Cardiac septum (tissue), 1 donor: ENCODE results near the gene NPM3. TPM values are rescaled to one million over a fixed set of nuclear protein-coding genes. Genes with fewer than 3 reads are reported as not detected.

Experiments
- DNase-seq: peaks from one replicate; pipeline ENCODE4 v3.0.0-alpha.2; 2020; ENCODE audit warnings: low spot score
- intact Hi-C: fragments of 100-400 bp; cut with DNase I; formaldehyde crosslinking; loops from one replicate; pipeline ENCODE4 v1.14.0; 2022
- long read RNA-seq: library from polyadenylated mRNA; unstranded; transcript quantifications from one replicate; pipeline ENCODE4 v2.0.0, GENCODE V29; 2021
- total RNA-seq: library from RNA; stranded (reverse); fragmentation: NEBNext Ultra II Directional; extraction: Animal tissue kit (Norgen Biotek cat#: 25700); gene quantifications from one replicate; pipeline ENCODE4 v1.2.1, GENCODE V29; 2021
- donor health status: DM: no; HTN: no; CAD: no.

NPM3 gene, protein sequence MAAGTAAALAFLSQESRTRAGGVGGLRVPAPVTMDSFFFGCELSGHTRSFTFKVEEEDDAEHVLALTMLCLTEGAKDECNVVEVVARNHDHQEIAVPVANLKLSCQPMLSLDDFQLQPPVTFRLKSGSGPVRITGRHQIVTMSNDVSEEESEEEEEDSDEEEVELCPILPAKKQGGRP
- 8.9 TPM for total RNA-seq
- long read RNA-seq = 0 reads

DNA sequence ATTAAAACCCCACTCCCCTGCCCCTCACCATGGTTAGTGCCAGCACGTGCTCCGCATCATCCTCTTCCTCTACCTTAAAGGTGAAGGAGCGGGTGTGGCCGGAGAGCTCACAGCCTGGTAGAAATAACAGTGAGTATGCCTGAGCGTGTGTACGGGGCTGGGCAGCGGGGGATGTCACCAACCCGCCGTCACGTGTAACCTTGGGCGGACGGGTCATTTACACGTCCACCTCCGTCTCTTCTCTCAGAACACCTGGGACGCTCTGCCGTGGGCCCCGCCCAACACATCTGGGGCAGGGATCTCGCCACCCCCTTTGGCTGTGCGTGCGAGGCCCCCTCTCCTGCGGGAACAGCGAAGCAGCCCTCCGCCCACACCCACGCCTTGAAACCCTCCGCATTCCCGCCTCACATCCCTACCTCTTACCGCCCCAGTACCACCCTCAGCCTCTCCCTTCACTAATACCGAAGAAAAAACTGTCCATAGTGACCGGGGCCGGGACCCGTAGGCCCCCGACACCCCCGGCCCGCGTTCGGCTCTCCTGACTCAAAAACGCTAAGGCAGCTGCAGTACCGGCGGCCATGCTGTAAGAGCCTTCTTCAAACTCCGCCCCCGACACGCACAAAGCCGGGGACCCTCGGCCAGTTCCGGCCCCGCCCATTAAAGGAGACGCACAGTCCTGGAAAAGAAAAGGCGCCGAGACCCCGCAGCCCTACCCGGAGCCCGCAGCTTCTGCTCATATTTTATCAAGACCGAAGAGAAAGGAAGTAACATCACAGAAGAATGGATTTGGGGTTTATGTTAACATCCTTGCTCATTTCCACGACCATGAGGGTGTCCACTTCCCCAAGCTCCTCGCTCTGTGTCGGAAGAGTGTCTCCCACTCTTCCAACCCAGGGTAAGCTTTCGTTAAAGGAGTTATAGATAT, at the start of gene NPM3:
NPM3 (minus strand) TSS at position 636 of the 925 bp plus-strand sequence; CDS start at position 580, 56 bp downstream.
- intact Hi-C loops = loop anchor here (2.0 kb wide), 1 partner anchor 36 kb away; the partner anchor contains the start of gene OGA
- peak; percentile 87 for DNase-seq

DNA sequence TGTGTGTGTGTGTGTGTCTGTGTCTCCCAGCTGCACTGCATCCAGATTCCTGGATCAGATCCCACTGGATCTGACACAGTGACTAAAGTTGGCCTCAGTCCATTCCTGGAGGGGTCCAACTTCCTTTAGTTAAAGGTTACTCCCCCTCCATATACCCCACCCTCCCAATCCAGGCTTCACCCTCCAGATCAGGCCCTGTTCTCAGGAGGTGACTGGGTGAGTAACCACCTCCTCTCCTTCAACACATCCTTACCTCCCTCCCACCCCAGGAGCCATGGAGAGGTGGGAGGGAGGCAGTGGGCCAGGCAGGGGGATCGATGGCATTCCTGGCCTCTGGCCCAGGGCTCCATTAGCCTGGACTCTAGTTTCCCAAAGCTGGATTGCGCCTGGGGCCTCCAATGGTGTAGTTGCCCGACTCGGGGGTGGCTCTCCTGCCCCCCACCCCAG, 49.1 kb upstream of the NPM3 start:
- peak; percentile 26 for DNase-seq
- intact Hi-C loops = no loop called here

DNA sequence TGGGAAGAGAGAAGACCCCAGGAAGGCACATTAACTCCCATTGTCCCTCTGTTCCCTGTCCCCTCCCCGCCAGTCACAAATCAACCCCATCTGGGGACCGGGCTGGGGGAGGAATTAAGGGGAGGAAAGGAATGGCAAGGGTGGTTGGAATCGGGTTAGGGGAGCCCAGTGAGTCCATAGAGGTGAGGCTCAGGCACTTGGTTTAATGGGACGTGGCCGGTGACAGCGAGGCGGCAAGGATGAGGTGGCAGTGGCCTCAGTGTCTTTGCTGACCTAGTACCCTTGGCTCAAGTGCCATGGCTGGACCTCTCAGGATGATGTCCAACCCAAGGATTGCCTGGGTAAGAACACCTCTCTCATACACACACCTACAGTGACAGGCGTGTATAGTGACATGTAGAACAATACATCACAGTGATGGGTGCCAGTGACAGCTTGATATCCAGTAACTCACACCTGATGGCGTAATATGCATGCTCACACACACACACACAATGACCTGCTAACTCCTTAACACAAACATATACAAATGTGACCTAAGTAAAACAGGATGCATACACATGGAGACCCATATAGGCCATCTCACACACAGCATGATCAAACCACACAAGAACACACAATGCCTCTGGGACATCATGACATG, 48.0 kb upstream of the NPM3 start:
- intact Hi-C loops = no loop called here
- DNase-seq = peak; percentile 72

DNA sequence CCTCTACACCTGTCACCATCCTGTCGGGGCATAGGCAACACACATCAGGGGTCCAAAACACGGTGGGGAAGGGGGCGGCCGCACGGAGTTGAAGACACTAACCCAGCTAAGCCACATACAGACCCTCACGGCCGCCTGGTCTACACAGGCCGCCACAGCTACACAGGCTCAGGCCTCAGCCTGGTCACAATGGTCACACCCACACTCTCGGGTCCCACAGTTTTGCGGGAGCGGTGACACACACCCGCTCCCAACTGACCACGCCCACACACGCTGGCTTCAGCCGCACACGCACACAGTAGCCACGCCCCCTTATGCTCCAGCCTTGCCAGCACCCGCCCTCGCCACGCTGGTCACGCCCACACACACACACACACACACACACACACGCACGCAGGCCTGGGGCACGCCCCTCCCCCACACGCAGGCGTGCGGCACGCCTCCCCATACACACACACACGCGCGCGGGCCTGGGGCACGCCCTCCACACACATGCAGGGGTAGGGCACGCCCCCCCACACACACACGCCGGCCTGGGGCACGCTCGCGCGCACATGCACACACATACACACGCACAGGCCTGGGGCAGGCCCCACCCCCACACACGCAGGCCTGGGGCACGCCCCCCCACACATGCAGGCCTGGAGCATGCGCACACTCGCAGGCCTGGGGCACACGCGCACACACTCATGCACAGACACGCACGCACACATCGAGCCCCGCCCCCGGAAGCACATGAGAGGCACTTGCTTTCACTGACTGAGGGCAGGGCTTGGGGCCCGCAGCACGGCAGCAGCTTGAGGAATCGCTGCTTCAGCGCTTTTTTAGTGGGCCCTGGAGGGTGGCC, 47.3 kb upstream of the NPM3 start:
- peak; percentile 94 for DNase-seq
- intact Hi-C loops = no loop called here

DNA sequence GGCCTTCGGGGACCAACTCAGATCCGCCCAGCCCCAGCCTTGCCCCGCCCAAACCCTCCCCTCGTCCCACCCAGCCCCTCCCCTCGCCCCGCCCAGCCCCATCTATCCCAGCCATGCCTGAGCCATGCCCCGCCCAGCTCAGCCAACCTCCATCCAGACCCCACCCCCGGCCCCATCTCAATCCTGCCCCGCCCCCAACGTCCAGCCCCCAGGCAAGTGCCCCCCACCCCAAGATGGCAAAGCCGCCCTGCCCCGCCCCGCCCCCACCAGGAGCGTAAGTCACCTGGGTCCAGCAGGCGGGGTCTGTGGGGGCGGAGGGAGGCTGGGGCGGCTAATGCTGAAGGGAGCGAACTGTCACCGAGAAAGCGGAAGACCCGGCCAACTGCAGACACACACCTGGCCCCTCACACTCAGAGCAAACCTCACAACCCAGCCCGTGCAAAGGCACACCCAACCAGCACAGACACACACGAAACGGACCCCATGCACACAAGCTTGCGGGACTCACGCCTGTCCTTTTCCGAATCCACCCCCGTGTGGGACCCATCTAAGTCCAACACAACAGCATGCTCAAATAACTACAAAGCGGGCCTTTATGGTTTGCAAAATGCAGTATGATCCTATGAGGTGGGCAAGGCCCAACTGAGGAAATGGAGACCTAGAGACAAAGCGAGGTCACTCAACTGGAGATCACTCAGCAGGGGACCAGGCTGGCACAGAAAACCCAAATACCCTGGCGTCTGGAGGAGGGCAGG, 46.5 kb upstream of the NPM3 start:
- intact Hi-C loops = no loop called here
- DNase-seq = peak; percentile 82

DNA sequence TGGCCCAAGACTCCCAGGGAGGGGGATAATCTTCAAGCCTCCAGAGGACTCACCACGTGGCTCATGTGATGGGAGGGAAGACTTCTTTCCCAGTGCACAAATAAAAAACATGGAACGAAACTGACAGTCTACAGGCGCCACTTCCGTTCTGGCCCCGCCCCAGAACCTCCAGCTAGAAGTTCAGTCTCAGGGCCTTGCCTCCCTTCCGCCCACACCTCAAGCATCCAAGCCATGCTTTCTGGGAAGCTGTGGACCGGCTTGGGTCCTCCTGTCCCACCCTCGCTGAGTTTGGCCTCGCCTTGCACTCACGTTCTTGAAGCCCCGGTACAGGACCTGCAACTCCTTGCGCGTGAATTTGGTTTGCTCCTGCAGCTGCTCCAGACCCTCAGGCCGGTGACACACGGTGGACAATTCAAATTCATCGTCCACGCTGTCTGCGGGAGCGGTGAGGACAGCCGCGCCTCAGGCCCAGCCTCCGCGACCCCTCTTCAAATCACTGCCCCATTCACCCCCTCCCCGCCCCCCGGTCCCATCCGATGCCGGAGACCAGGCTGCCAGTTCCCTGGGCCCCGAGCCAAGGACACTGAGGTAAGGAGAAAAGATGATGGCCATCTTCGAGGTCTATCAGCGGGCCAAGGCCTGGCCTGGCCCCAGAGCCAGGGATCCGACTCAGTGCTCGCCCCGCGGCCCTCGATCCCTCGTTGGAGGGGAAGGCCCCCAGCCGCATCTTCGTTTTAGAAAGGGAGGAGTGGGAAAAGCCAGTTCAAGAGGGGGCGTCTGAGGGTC, 45.7 kb upstream of the NPM3 start:
- peak; percentile 71 for DNase-seq
- intact Hi-C loops = no loop called here

DNA sequence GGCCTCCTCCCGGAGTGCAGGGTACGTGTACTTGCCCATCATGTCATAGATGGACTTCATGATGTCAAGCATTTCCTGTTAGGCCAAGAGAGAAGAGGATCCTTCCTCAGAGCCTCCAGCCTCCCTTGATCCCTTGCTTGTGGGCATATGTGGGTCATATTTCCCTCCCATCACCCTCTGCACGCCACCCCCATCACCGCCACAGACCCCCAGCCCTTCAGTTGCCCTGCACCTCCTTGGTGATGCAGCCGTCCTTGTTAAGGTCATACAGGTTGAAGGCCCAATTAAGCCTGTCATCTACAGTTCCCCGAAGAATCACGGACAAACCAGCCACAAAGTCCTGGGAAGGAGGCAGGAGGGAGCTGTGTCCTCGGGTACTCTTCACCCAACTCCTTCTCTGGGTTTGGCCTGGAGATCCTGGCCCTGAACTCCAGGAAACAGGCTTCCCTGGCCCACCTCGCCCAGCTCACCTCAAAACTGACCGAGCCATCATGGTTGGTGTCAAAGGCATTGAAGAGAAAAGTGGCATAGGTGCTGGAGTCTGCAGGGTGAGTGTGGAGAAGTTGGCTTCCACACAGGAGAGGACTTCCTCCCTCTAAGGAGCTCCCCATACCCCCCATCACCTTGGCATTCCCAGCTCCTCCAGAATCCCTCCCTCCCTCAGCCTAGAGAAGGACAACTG, 44.8 kb upstream of the NPM3 start:
- intact Hi-C loops = no loop called here
- peak; percentile 57 for DNase-seq

DNA sequence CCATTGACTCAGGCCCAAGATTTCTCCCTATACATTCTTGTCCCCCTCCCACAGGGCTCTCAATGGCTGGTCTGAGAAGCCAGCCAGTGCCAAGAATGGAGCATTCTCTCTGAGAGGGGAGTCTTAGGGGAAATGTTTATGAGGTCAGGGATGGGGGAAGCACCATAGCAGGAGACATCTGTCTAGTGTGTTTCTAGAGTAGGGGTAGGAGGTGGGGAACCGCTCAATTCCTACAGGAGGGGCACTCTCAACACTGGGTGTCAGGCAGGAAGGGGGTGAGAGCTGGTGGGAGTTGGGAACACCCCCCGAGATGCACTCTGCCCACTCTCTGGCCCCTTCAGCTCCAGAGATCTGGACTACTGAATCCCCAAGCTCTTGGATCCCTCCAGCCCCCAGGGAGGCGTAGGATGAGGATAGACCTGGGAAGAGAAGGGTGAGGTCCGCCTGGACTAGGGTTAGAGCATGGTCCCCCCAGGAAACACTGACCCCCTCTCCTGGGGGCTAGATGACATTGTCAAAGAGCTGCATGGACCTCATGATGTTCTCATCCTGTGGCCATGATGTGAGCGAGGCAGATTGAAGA, 43.7 kb upstream of the NPM3 start:
- DNase-seq = peak; percentile 38
- intact Hi-C loops = no loop called here

DNA sequence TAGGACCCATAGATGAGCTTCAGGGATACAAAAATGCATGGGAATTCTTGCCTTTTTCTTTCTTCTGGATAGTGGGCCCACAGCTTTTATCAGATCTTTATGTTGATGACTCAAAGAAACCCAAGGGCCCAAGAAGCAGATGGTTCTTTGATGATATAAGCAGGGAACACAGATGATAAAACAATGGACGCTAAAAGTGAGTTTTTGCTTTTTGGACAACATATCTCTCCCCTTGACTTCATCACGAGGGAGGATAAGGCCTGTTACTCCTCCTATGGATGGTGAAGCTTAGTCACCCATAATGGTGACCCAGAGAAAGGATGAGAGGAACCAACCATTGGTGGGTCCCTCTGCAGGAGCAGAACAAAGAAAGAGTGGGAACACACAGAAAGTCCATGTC, 41.5 kb upstream of the NPM3 start:
- DNase-seq = no peak
- intact Hi-C loops = no loop called here

DNA sequence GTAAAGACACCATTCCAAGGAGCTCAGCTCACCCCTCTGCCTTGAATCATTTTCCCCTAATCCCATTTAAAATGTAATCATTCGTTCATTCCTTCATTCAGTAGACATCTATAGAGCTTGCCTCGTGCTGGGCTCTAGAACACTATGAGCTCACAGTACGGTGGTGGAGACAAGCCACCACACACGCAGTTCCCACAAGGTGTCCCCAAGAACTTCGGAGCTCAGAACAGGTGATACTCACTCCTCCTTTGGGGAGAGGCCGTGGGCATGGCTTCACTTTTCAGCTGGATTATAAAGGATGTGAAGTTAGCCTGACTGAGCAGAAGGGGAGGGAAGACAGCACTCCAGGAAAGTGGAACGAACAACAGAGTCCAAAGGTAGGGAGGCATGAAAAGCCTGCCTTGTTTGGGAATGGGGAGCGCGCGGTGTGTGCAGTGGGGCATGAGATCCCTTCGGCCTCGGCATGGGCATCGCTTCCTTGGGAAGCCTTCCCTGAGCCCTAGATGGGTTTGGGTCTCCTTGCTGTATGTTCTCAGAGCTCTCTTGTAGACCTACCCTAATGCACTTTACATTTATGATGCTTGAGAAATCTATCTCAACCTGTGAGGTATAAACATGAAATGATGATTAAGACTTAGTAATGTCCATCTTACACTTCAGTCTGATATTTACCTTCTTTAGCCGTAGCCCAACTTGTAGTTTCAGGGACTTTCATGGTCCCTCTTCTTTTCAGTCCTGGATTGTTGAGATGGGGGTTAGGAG, 35.8 kb upstream of the NPM3 start:
- intact Hi-C loops = loop anchor here (2.0 kb wide), 1 partner anchor 36 kb away; the partner anchor contains the start of gene NPM3
- DNase-seq = no peak

DNA sequence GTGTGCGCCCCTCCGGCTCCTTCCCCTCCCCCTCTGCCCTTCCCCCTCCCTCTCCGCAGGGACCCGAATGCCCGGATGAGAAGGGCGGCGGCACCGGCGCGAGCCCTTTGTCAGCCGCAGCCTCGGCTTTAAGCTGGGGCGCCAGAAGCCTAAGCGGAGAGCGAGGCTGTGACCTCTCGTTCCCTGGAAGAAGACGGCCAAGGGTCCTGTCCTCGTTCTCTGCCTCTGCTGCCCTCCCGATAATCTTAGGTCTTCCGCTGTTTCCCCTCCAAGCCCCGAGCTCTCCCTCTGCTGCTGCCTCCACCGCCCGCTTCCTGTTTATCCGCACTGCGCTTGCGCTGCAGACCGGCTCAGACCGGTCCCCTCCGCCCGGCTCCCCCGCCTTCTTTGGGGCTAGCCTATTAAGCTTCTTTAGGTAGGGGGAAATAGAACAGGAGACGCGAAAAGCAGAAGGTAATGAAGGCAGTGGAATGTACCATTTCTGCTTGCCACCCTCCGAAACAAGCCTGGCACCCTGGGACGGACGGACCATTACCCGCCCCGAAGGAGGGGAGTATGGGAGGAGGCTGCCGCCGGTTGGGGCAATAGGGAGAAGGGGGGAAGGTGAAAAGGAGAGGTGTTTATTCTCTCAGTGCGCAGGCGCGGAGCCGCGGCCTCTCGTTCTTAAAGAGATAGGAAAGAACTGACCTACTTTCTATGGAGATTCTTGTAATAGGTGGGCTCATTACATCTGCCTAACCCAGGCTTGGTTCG, 35.0 kb upstream of the NPM3 start, which contains the start of gene OGA:
OGA (minus strand) TSS at position 326 of the 753 bp plus-strand sequence. CDS start 422 bp downstream, outside the sequence.
- intact Hi-C loops = loop anchor here (2.0 kb wide), 1 partner anchor 35 kb away; the partner anchor contains the start of gene NPM3
- DNase-seq = peak; percentile 99

DNA sequence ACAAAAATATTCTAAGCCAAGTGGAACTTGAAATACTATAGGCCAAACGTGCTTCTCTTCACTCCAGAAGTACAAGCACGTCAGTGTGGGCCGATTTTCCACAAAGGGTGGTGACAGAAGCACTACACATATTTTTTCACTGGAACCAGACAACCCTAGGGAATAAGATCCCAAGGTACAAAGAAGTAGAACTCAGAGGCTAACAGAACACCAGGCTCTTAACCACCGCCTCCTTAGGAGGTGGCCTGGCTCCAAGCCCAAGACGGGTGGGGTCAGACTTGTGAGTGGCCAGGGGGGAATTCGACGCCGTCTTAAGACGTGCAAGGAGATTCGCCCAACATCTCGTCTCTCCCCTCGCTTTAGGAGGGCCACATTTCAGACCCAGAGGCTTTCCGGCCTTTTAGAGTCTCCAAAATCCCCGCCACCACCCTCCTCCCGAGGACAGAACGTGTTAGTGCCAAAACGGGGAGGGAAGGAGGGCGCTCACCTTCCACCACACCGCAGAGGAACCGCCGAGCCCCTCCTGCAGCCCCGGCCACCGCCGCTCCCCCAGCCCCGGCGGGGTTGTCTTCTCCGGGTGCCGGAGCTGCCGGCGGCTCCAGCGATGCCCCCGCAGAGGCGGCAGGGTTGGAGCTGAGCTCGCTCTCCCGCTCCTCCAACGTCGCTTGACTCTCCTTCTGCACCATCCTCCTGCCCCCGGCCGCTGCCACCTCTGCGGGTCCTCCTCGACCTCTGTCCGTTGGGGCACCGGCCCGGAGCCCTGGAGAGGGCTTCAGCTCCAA, 34.3 kb upstream of the NPM3 start:
- intact Hi-C loops = loop anchor here (2.0 kb wide), 1 partner anchor 35 kb away; the partner anchor contains the start of gene NPM3
- DNase-seq = peak; percentile 89

DNA sequence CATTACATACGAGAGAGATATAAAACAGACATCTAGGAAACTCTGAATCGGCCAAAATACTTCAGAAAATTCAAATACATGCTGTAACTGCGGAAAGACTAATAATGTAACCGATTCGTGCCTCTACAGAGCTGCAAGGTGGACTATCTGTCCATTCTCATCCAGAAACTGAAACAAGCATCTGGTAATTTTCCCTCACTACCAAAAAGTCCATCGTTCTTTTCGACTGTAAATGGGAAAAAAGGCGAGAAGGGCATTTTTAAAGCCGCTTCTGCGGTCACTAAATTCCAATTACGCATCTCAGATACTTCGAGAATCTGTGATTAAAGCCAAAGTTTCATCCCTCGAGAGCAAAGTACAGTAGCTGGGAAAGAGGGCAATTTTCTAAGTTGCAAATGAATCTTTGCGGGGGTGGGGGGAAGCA, 33.7 kb upstream of the NPM3 start:
- intact Hi-C loops = no loop called here
- no peak for DNase-seq

DNA sequence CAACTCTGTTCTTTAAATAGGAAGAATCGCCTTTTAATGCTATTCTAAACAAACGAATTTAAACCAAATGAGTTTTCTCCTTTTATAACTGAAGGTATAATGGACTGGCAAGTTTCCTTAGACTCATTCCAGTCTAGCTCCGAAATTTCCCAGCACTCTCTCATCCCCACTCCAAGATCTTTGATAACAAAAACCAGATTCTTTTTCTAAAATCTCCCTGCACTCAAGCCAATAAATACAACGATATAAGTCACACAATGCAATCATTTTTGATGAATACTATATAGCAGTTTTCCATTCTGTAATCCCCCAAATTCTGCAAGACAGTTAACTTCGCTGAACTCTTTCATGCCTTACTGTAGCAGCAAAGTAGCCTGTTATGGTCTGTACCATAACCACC, 33.1 kb upstream of the NPM3 start:
- intact Hi-C loops = no loop called here
- DNase-seq = no peak
